GM18502 (cell line): Measurements from ENCODE around the gene MIAT.

Experiments
- ATAC-seq: cut with Tn5 transposase; IDR thresholded peaks from one replicate; pipeline ENCODE4 v1.9.1; 2021; ENCODE audit warnings: mild to moderate bottlenecking; ENCODE audit not compliant: unreplicated experiment, poor library complexity

Gene MIAT

DNA sequence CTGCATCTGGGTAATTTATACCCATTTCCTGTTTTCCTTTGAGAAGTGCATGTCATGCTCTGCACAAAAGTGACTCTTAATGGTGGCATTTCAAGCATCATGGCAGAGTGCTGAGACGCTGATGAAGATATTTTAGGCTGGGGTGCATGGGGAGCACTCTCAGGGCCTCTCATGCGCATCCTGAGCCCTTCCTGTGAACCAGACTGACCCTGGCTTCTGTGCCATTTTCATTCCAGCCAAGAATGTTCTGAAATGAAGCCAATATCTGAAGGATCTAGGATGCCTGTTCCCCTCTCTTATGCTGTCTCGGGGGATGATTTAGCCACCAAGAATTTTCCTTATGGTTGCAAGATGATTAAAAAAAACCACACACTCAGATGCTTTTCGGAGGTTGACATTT lies 61.5 kb downstream of the MIAT start:
- no peak for ATAC-seq

DNA sequence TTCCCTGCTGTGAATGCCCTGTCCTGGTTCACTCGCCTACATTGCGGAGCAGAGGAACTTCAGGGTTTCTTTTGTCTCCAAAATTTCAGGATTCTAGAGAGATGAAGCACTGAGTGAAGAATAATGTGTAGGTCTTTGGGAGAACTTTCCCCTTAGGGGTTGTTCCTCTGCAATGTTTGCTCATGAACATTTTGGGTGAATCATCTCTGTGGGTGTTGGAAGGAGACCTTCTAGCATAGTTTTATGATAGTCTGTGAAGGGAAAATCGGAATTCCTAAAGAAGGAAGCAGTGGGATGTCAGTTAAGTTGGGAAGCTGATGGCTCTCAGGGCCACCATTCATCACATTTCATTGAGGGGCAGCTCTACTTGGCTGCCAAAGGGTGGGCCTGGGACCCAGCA lies 64.8 kb downstream of the MIAT start:
- no peak for ATAC-seq

DNA sequence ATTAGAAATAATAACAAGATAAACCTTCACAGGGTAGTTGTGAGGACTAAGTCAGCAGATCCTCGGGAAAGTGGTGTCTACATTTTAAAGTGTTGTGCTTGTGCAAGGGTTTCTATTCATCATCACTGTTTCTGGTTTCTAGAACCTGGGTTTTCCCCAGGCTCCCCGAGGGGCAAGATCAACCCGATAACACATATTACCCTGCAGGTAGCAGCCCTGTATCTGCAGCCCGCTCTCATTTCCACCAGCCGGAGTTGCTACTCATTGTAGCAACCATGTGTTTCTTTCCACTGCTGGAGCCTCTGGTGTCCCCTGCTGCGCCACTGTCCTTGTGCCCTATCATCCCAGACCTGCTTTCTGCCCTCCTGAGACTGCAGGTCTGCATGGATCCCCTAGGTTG lies 67.0 kb downstream of the MIAT start:
- ATAC-seq, result no peak

DNA sequence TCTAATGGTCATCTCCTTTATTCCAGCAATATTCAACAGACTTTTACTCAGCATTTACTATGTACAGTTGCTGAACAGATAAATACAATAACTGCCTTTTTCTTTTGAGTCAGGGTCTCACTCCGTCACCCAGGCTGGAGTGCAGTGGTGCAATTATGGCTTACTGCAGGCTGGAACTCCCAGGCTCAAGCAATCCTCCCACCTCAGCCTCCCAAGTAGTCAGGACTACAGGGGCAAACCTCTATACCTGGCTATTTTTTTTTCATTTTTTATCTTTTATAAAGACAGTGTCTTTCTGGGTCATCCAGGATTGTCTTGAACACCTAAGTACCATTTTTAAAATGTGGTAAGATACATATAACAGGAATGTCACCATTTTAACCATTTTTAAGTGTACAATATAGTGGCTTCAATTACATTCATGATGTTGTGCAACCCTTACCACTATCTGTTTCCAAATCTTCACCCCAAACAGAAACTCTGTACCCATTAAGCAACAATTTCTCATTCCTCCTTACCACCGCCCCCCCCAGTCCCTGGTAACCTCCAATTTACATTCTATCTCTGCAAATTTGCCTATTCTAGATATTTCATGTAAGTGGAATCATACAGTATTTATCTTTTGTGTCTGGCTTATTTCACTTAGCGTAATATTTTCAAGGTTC lies 67.8 kb downstream of the MIAT start:
- ATAC-seq, result no peak
